ENCODE results near the gene PDE4B. TPM values are rescaled to one million over a fixed set of nuclear protein-coding genes. Genes with fewer than 3 reads are reported as not detected.

PDE4B gene
- total RNA-seq, 1 experiment from 2014 or later, result not detected

- Mint-ChIP-seq H3K36me3 (ENCODE audit: insufficient read depth, unreplicated experiment) (no peaks in the 10 kb centered on the region), H3K4me3 (ENCODE audit: unreplicated experiment) (no peak overlapping the region), H3K27ac (ENCODE audit: unreplicated experiment) (no peak overlapping the region), H3K4me1 (ENCODE audit: low read depth, unreplicated experiment) (no peaks in the 10 kb centered on the region), H3K27me3 (ENCODE audit: insufficient read depth, unreplicated experiment) (peaks cover 6% of the 10 kb centered on the region), H3K9me3 (ENCODE audit: unreplicated experiment) (no peaks in the 10 kb centered on the region)
- no peaks in the 10 kb centered on the region for H3K4me1 ChIP-seq
- ChIA-PET CTCF (no interaction called here), POLR2A (no interaction called here)
- H3K27me3 ChIP-seq (replicated peaks; ENCODE audit: control insufficient read depth, insufficient read depth, low read length), result no peaks in the 10 kb centered on the region
- peak; percentile 3 to 25 for DNase-seq
- no peaks in the 10 kb centered on the region for H3K36me3 ChIP-seq (ENCODE audit: control insufficient read depth, insufficient read depth, low read length)
- no peaks in the 10 kb centered on the region for H3K9me3 ChIP-seq
- intact Hi-C loops (cut with micrococcal nuclease; ENCODE audit: unreplicated experiment), result no loop called here
- no peak overlapping the region for H3K4me3 ChIP-seq (ENCODE audit: low read depth, low read length)
- no TSS peak for BruUV-seq (replicated peaks)
- no peak for TF ChIP-seq CTCF (IDR thresholded peaks at IDR 0.05; ENCODE audit: insufficient read depth in 1 of 2, low read depth in 1 of 2, low read length in 1 of 2, severe bottlenecking in 1 of 2, unreplicated experiment in 1 of 2)
Measured at GRCh38 chr1:66271216-66271903, 478.7 kb downstream of the PDE4B start.

GRCh38 chr1:66271904-66272254 lies 479.2 kb downstream of the PDE4B start:
- DNase-seq, result no peak
- H3K9me3 ChIP-seq, result no peaks in the 10 kb centered on the region
- TF ChIP-seq CTCF (IDR thresholded peaks at IDR 0.05; ENCODE audit: insufficient read depth in 1 of 2, low read depth in 1 of 2, low read length in 1 of 2, severe bottlenecking in 1 of 2, unreplicated experiment in 1 of 2), result no peak
- H3K4me1 ChIP-seq, result no peaks in the 10 kb centered on the region
- no peaks in the 10 kb centered on the region for H3K4me1 Mint-ChIP-seq (ENCODE audit: low read depth, unreplicated experiment)
- no peak overlapping the region for H3K4me3 ChIP-seq (ENCODE audit: low read depth, low read length)
- no peaks in the 10 kb centered on the region for H3K27me3 ChIP-seq (replicated peaks; ENCODE audit: control insufficient read depth, insufficient read depth, low read length)
- no peaks in the 10 kb centered on the region for H3K36me3 Mint-ChIP-seq (ENCODE audit: insufficient read depth, unreplicated experiment)
- CTCF ChIA-PET, result no interaction called here
- peaks cover 6% of the 10 kb centered on the region for H3K27me3 Mint-ChIP-seq (ENCODE audit: insufficient read depth, unreplicated experiment)
- POLR2A ChIA-PET, result no interaction called here
- H3K9me3 Mint-ChIP-seq (ENCODE audit: unreplicated experiment), result no peaks in the 10 kb centered on the region
- H3K4me3 Mint-ChIP-seq (ENCODE audit: unreplicated experiment), result no peak overlapping the region
- no TSS peak for BruUV-seq (replicated peaks)
- no peaks in the 10 kb centered on the region for H3K36me3 ChIP-seq (ENCODE audit: control insufficient read depth, insufficient read depth, low read length)
- H3K27ac Mint-ChIP-seq (ENCODE audit: unreplicated experiment), result no peak overlapping the region
- intact Hi-C loops (cut with micrococcal nuclease; ENCODE audit: unreplicated experiment), result no loop called here

GRCh38 chr1:66273656-66274055 lies 481.0 kb downstream of the PDE4B start:
- Mint-ChIP-seq H3K27ac (ENCODE audit: unreplicated experiment) (no peak overlapping the region), H3K27me3 (ENCODE audit: insufficient read depth, unreplicated experiment) (peaks cover 6% of the 10 kb centered on the region), H3K4me3 (ENCODE audit: unreplicated experiment) (no peak overlapping the region), H3K9me3 (ENCODE audit: unreplicated experiment) (no peaks in the 10 kb centered on the region), H3K36me3 (ENCODE audit: insufficient read depth, unreplicated experiment) (no peaks in the 10 kb centered on the region), H3K4me1 (ENCODE audit: low read depth, unreplicated experiment) (no peaks in the 10 kb centered on the region)
- intact Hi-C loops (cut with micrococcal nuclease; ENCODE audit: unreplicated experiment), result no loop called here
- Histone ChIP-seq H3K9me3 (no peaks in the 10 kb centered on the region), H3K27me3 (replicated peaks; ENCODE audit: control insufficient read depth, insufficient read depth, low read length) (no peaks in the 10 kb centered on the region), H3K4me3 (ENCODE audit: low read depth, low read length) (no peak overlapping the region), H3K36me3 (ENCODE audit: control insufficient read depth, insufficient read depth, low read length) (no peaks in the 10 kb centered on the region), H3K4me1 (no peaks in the 10 kb centered on the region)
- no TSS peak for BruUV-seq (replicated peaks)
- no peak for TF ChIP-seq CTCF (IDR thresholded peaks at IDR 0.05; ENCODE audit: insufficient read depth in 1 of 2, low read depth in 1 of 2, low read length in 1 of 2, severe bottlenecking in 1 of 2, unreplicated experiment in 1 of 2)
- ChIA-PET POLR2A (no interaction called here), CTCF (no interaction called here)
- no peak for DNase-seq
